ENCODE results near the gene KLHL30. TPM values are rescaled to one million over a fixed set of nuclear protein-coding genes. Genes with fewer than 3 reads are reported as not detected.

Gene KLHL30
- total RNA-seq, 1 donor from 2014 or later, result 1.2 TPM

GRCh38 chr2:238144262-238144661 is 5.8 kb downstream of the KLHL30 start:
- Mint-ChIP-seq H3K4me1 (ENCODE audit: unreplicated experiment) (peaks cover 16% of the 10 kb centered on the region), H3K36me3 (ENCODE audit: unreplicated experiment) (no peaks in the 10 kb centered on the region), H3K27me3 (ENCODE audit: unreplicated experiment) (no peaks in the 10 kb centered on the region), H3K27ac (ENCODE audit: unreplicated experiment) (no peak overlapping the region), H3K9me3 (ENCODE audit: unreplicated experiment) (no peaks in the 10 kb centered on the region), H3K4me3 (ENCODE audit: unreplicated experiment) (no peak overlapping the region)
- no peak for DNase-seq (ENCODE audit: extremely low spot score, unreplicated experiment)
- TF ChIP-seq, protein P1, sequence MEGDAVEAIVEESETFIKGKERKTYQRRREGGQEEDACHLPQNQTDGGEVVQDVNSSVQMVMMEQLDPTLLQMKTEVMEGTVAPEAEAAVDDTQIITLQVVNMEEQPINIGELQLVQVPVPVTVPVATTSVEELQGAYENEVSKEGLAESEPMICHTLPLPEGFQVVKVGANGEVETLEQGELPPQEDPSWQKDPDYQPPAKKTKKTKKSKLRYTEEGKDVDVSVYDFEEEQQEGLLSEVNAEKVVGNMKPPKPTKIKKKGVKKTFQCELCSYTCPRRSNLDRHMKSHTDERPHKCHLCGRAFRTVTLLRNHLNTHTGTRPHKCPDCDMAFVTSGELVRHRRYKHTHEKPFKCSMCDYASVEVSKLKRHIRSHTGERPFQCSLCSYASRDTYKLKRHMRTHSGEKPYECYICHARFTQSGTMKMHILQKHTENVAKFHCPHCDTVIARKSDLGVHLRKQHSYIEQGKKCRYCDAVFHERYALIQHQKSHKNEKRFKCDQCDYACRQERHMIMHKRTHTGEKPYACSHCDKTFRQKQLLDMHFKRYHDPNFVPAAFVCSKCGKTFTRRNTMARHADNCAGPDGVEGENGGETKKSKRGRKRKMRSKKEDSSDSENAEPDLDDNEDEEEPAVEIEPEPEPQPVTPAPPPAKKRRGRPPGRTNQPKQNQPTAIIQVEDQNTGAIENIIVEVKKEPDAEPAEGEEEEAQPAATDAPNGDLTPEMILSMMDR (IDR thresholded peaks at IDR 0.05), result no peak

DNA sequence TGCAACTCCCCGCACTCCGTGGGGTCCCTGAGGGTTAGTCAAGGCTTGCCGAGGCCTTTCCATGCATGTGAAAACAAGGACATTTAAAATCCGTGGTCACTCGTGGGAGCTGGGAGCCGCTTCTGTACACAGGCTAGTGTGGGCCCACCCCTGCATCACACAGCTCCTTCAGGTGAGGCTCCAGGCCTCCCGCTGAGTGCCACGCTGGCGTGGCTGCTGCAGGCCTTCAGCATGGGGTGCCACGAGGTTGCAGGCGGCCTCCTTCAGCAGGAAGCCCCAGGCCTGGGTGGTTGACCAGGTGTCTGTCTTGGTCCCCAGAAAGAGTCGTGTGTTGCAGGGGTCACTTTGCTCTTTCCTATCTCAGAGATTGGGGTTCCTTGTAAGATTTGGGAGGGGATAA is 6.6 kb downstream of the KLHL30 start:
- H3K27ac Mint-ChIP-seq (ENCODE audit: unreplicated experiment), result no peak overlapping the region
- TF ChIP-seq, protein P1 (IDR thresholded peaks at IDR 0.05), result no peak

GRCh38 chr2:238145851-238146250 is 7.4 kb downstream of the KLHL30 start:
- H3K27me3 Mint-ChIP-seq (ENCODE audit: unreplicated experiment), result no peaks in the 10 kb centered on the region
- peaks cover 16% of the 10 kb centered on the region for H3K4me1 Mint-ChIP-seq (ENCODE audit: unreplicated experiment)
- H3K36me3 Mint-ChIP-seq (ENCODE audit: unreplicated experiment), result no peaks in the 10 kb centered on the region
- H3K4me3 Mint-ChIP-seq (ENCODE audit: unreplicated experiment), result no peak overlapping the region
- no peaks in the 10 kb centered on the region for H3K9me3 Mint-ChIP-seq (ENCODE audit: unreplicated experiment)
- no peak overlapping the region for H3K27ac Mint-ChIP-seq (ENCODE audit: unreplicated experiment)
- no peak for DNase-seq (ENCODE audit: extremely low spot score, unreplicated experiment)
- TF ChIP-seq, protein P1 (IDR thresholded peaks at IDR 0.05), result no peak

More for the DNA sequence above, 6.6 kb downstream of the KLHL30 start:
- no peak overlapping the region for H3K4me3 Mint-ChIP-seq (ENCODE audit: unreplicated experiment)
- no peak for DNase-seq (ENCODE audit: extremely low spot score, unreplicated experiment)
- no peaks in the 10 kb centered on the region for H3K9me3 Mint-ChIP-seq (ENCODE audit: unreplicated experiment)
- H3K4me1 Mint-ChIP-seq (ENCODE audit: unreplicated experiment), result peaks cover 16% of the 10 kb centered on the region
- no peaks in the 10 kb centered on the region for H3K27me3 Mint-ChIP-seq (ENCODE audit: unreplicated experiment)
- no peaks in the 10 kb centered on the region for H3K36me3 Mint-ChIP-seq (ENCODE audit: unreplicated experiment)

DNA sequence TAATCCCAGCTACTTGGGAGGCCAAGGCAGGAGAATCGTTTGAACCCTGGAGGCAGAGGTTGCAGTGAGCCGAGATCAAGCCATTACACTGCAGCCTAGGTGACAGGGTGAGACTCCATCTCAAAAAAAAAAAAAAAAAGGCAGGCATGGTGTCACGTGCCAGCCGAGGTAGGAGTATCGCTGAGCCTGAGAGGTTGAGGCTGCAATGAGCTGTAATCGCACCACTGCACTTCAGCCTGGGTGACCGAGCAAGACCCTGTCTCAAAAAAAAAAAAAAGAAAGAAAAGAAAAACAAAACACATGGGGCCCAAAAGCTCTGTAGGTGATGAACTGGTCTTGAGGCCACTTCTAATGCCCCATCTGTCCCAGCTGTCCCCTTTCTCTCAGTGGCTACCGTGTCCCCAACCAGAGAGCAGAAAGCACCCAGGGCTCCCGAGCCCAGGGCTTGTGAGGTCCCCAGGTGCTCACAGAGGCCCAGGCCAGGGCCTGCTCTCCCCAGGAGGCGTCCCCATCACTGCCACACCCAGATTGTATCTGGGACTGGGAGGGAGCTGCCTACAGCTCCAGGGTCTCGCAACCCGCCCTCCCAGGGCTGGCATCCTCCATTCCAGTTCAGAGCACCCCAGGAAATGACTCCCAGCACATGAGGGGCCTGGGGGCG is 8.5 kb downstream of the KLHL30 start:
- no peak overlapping the region for H3K27ac Mint-ChIP-seq (ENCODE audit: unreplicated experiment)
- H3K4me3 Mint-ChIP-seq (ENCODE audit: unreplicated experiment), result no peak overlapping the region
- TF ChIP-seq, protein P1 (IDR thresholded peaks at IDR 0.05), result no peak
- DNase-seq (ENCODE audit: extremely low spot score, unreplicated experiment), result no peak
- no peaks in the 10 kb centered on the region for H3K9me3 Mint-ChIP-seq (ENCODE audit: unreplicated experiment)
- no peaks in the 10 kb centered on the region for H3K27me3 Mint-ChIP-seq (ENCODE audit: unreplicated experiment)
- H3K36me3 Mint-ChIP-seq (ENCODE audit: unreplicated experiment), result no peaks in the 10 kb centered on the region
- H3K4me1 Mint-ChIP-seq (ENCODE audit: unreplicated experiment), result peaks cover 10% of the 10 kb centered on the region

DNA sequence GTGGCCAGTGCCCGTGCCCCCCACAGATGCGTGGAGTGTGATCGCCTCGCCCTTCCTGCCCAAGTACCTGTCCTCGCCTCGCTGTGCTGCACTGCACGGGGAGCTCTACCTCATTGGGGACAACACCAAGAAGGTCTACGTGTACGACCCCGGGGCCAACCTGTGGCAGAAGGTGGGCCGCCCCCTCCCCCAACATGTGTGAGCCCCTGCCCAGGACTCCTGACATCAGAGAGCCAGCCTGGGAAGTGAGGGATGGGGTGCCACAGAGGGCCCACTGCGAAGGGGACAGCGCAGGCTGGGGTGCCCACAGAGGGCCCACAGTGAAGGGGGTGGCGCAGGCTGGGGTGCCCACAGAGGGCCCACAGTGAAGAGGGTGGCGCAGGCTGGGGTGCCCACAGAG is 10.5 kb downstream of the KLHL30 start:
- Mint-ChIP-seq H3K36me3 (ENCODE audit: unreplicated experiment) (no peaks in the 10 kb centered on the region), H3K27ac (ENCODE audit: unreplicated experiment) (no peak overlapping the region), H3K27me3 (ENCODE audit: unreplicated experiment) (no peaks in the 10 kb centered on the region), H3K9me3 (ENCODE audit: unreplicated experiment) (peaks cover 1% of the 10 kb centered on the region), H3K4me1 (ENCODE audit: unreplicated experiment) (peaks cover 2% of the 10 kb centered on the region), H3K4me3 (ENCODE audit: unreplicated experiment) (no peak overlapping the region)
- TF ChIP-seq, protein P1 (IDR thresholded peaks at IDR 0.05), result no peak
- no peak for DNase-seq (ENCODE audit: extremely low spot score, unreplicated experiment)
